MCF 10A (cell line): ENCODE measurements around the gene PRSS48. TPM values are rescaled to one million over a fixed set of nuclear protein-coding genes. Genes with fewer than 3 reads are reported as not detected.

Experiments
- BruUV-seq: library from RNA; stranded (reverse); fragments of 400-500 nt; replicated peaks from 2 replicates; lab custom pipeline; 2021; lab: Mats Ljungman, UMichigan
- CTCF ChIA-PET: fragments of 300-600 bp; sonication (Branson Sonifier 250); formaldehyde crosslinking; extraction: SDS; loops from one replicate; lab custom pipeline; 2021; ENCODE audit warnings: antibody characterized with exemption, inconsistent platforms; lab: Yijun Ruan, JAX
- POLR2A ChIA-PET: fragments of 300-600, 350-650 bp; sonication (Branson Sonifier 250); formaldehyde crosslinking; extraction: SDS; loops from one replicate; lab custom pipeline; 2020; ENCODE audit warnings: antibody characterized with exemption, inconsistent platforms; lab: Yijun Ruan, JAX
- DNase-seq: peaks from one replicate; pipeline ENCODE4 v3.0.0-alpha.2; 2018; ENCODE audit not compliant: unreplicated experiment
- H3K27ac Mint-ChIP-seq: one replicate; pipeline ENCODE4 v1.8.0; 2022; ENCODE audit warnings: mild to moderate bottlenecking, low read depth, mixed read lengths; ENCODE audit not compliant: unreplicated experiment
- H3K27me3 Mint-ChIP-seq: one replicate; pipeline ENCODE4 v1.8.0; 2022; ENCODE audit warnings: mixed read lengths; ENCODE audit not compliant: insufficient read depth, unreplicated experiment
- H3K36me3 Mint-ChIP-seq: one replicate; pipeline ENCODE4 v1.8.0; 2022; ENCODE audit warnings: mild to moderate bottlenecking, moderate library complexity, mixed read lengths; ENCODE audit not compliant: insufficient read depth, unreplicated experiment
- H3K4me1 Mint-ChIP-seq: one replicate; pipeline ENCODE4 v1.8.0; 2022; ENCODE audit warnings: mixed read lengths; ENCODE audit not compliant: insufficient read depth, unreplicated experiment
- H3K4me3 Mint-ChIP-seq: one replicate; pipeline ENCODE4 v1.8.0; 2022; ENCODE audit warnings: mild to moderate bottlenecking, moderate library complexity, mixed read lengths; ENCODE audit not compliant: unreplicated experiment
- H3K9me3 Mint-ChIP-seq: one replicate; pipeline ENCODE4 v1.8.0; 2022; ENCODE audit warnings: mixed read lengths; ENCODE audit not compliant: unreplicated experiment
- intact Hi-C: fragments of 100-400 bp; cut with micrococcal nuclease; formaldehyde crosslinking; loops from 2 replicates; pipeline ENCODE4 v1.14.1; 2022
- total RNA-seq: library from RNA; stranded (reverse); gene quantifications from 2 replicates; pipeline ENCODE4 v1.2.3, GENCODE V29; 2022
- TF ChIP-seq, protein P1 (sequence below): fragments of 200-600 bp; IDR thresholded peaks from one replicate; pipeline ENCODE4 v1.8.0; 2022; ENCODE audit warnings: antibody characterized with exemption, mild to moderate bottlenecking; ENCODE audit not compliant: unreplicated experiment

Gene PRSS48
- total RNA-seq, 1 experiment from 2014 or later, result not detected

- POLR2A ChIA-PET, result interaction anchor here (0.6 to 0.8 kb wide), 3 partner anchors 10 to 381 kb away, joined by 3 to 6 read pairs (median 5); partner anchors contain the start of gene SH3D19
- Mint-ChIP-seq H3K27me3 (no peaks in the 10 kb centered on the region), H3K27ac (no peak overlapping the region), H3K36me3 (peaks cover 6% of the 10 kb centered on the region), H3K9me3 (no peaks in the 10 kb centered on the region), H3K4me1 (peaks cover 21% of the 10 kb centered on the region), H3K4me3 (no peak overlapping the region)
- intact Hi-C loops, result no loop called here
- no TSS peak for BruUV-seq
- TF ChIP-seq, protein P1, sequence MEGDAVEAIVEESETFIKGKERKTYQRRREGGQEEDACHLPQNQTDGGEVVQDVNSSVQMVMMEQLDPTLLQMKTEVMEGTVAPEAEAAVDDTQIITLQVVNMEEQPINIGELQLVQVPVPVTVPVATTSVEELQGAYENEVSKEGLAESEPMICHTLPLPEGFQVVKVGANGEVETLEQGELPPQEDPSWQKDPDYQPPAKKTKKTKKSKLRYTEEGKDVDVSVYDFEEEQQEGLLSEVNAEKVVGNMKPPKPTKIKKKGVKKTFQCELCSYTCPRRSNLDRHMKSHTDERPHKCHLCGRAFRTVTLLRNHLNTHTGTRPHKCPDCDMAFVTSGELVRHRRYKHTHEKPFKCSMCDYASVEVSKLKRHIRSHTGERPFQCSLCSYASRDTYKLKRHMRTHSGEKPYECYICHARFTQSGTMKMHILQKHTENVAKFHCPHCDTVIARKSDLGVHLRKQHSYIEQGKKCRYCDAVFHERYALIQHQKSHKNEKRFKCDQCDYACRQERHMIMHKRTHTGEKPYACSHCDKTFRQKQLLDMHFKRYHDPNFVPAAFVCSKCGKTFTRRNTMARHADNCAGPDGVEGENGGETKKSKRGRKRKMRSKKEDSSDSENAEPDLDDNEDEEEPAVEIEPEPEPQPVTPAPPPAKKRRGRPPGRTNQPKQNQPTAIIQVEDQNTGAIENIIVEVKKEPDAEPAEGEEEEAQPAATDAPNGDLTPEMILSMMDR, result no peak
- DNase-seq, result no peak
- CTCF ChIA-PET, result interaction anchor here (0.6 to 1.2 kb wide), 2 partner anchors 24 to 138 kb away, joined by 3 to 4 read pairs; no protein-coding TSS in a partner anchor
These were observed 19.3 kb downstream of the PRSS48 start for GRCh38 chr4:151296227-151296626.

DNA sequence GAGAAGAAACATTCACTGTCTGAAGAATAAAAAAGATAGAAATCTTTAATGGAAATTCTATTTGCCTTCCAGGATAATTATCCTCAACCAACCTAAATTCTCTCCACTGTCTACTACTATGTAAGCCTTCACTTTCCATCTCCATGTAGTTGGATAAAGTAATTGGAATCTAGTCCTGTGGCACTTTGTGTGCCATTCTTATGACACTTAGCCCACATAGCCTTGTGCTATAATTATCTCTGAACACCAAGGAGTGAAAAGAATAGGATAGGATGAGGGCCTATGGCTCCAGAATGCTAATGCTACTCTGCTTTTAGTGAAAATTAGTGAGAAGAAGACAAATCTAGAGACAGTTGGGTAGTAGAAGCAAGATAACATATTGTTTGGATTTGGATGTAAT lies 20.2 kb downstream of the PRSS48 start:
- Mint-ChIP-seq H3K9me3 (no peaks in the 10 kb centered on the region), H3K4me1 (peaks cover 21% of the 10 kb centered on the region), H3K4me3 (no peak overlapping the region), H3K27me3 (no peaks in the 10 kb centered on the region), H3K27ac (no peak overlapping the region), H3K36me3 (no peaks in the 10 kb centered on the region)
- TF ChIP-seq, protein P1, result no peak
- intact Hi-C loops, result no loop called here
- no peak for DNase-seq
- ChIA-PET CTCF (no interaction called here), POLR2A (interaction anchor here (0.8 kb wide), 2 partner anchors 11 to 28 kb away, joined by 3 to 5 read pairs; partner anchors contain the start of gene SH3D19)
- BruUV-seq, result no TSS peak

DNA sequence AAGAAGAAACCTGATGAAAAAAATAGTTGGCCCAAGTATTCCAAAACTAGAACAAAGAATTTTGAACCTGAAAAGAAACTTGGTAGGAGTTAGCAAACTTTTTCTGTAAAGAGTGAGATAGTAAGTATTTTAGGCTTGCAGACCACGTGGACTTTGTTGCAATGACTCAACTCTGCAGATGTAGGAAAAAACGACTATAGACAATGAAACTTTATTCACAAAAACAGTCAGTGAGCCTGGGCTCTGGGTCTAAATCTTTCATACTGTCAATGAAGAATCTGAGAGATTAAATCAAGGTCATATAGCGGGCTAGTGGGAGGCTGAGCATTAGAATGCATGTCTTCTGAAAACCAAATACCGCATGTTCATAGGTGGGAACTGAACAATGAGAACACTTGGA lies 25.5 kb downstream of the PRSS48 start:
- peaks cover 15% of the 10 kb centered on the region for H3K4me1 Mint-ChIP-seq
- H3K36me3 Mint-ChIP-seq, result peaks cover 4% of the 10 kb centered on the region
- H3K27ac Mint-ChIP-seq, result no peak overlapping the region
- no peak for DNase-seq
- H3K27me3 Mint-ChIP-seq, result no peaks in the 10 kb centered on the region
- ChIA-PET CTCF (interaction anchor here (1.0 kb wide), 1 partner anchor 55 kb away, joined by 3 read pairs; no protein-coding TSS in a partner anchor), POLR2A (interaction anchor here (3.1 kb wide), 1 partner anchor 24 kb away, joined by 29 read pairs; the partner anchor contains the start of gene SH3D19)
- no TSS peak for BruUV-seq
- H3K4me3 Mint-ChIP-seq, result no peak overlapping the region
- no peaks in the 10 kb centered on the region for H3K9me3 Mint-ChIP-seq
- intact Hi-C loops, result no loop called here
- TF ChIP-seq, protein P1, result no peak

DNA sequence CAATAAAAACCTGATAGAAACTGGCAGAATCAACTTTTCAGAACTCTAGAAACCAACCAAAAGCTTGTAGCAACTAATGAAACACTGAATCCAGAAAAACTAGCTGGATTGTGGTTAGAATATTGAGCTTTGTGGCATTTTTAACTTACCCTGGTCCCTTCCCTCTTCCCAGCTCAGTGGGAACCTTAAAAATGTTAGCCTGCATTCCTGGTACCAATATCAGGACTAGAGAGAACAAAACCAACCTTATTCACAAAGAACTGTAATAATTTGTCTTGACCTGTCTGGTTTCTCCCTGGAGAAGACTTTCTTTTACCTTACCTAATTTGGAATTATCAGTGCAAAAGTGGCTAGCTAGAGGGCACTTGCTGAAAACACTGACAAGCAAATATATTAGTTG lies 27.3 kb downstream of the PRSS48 start:
- H3K4me3 Mint-ChIP-seq, result no peak overlapping the region
- peak overlapping the region; percentile 42 for H3K27ac Mint-ChIP-seq
- peaks cover 6% of the 10 kb centered on the region for H3K36me3 Mint-ChIP-seq
- DNase-seq, result no peak
- H3K9me3 Mint-ChIP-seq, result no peaks in the 10 kb centered on the region
- ChIA-PET POLR2A (interaction anchor here (0.6 to 3.1 kb wide), 6 partner anchors 10 to 138 kb away, joined by 3 to 29 read pairs (median 6); partner anchors contain the start of gene SH3D19), CTCF (interaction anchor here (0.6 to 2.3 kb wide), 11 partner anchors 10 to 298 kb away, joined by 3 to 12 read pairs (median 4); no protein-coding TSS in a partner anchor)
- intact Hi-C loops, result no loop called here
- TF ChIP-seq, protein P1, result no peak
- no TSS peak for BruUV-seq
- H3K4me1 Mint-ChIP-seq, result peaks cover 9% of the 10 kb centered on the region
- H3K27me3 Mint-ChIP-seq, result no peaks in the 10 kb centered on the region
